Ovary (tissue), 9 donors: Measurements from ENCODE around the gene OR8S1. TPM values are rescaled to one million over a fixed set of nuclear protein-coding genes. Genes with fewer than 3 reads are reported as not detected.
"Not testable (repeated sequence)": the region's sequence is repeated elsewhere in the genome, so short reads cannot be mapped to it uniquely, and the experiment has no call there.

Source experiments
- DNase-seq, 5 donors: peaks; one replicate each; pipeline ENCODE4 v3.0.0-alpha.2; 2019 to 2020
- H3K27ac ChIP-seq, 2 donors: fragments of 200-600 bp; one replicate each; pipeline versions ENCODE4 v1.5.1 to v1.8.0; 2019 to 2022
- H3K27me3 ChIP-seq: fragments of 200-600 bp; one replicate; pipeline ENCODE4 v1.8.0; 2022
- H3K36me3 ChIP-seq: fragments of 200-600 bp; sonication (generic); one replicate; pipeline ENCODE4 v1.5.1; 2019
- H3K4me1 ChIP-seq: one replicate; pipeline ENCODE4 v1.8.1; 2013; ENCODE audit warnings: mild to moderate bottlenecking, moderate library complexity; ENCODE audit not compliant: insufficient read depth
- H3K4me3 ChIP-seq: fragments of 200-600 bp; sonication (generic); one replicate; pipeline ENCODE4 v1.5.1; 2017
- H3K9me3 ChIP-seq, 2 donors: fragments of 200-600 bp in 1 of 2; sonication (generic) in 1 of 2; one replicate each; pipeline versions ENCODE4 v1.5.1 to v1.8.1; 2013 to 2019; ENCODE audit warnings: mild to moderate bottlenecking in 1 of 2, moderate library complexity in 1 of 2
- CTCF ChIP-seq, 3 donors: fragments of 450-650 bp in 2 of 3; fragments of 200-600 bp in 1 of 3; IDR thresholded peaks; one replicate each; pipeline versions ENCODE4 v1.5.1 to v1.8.0; 2016 to 2022; ENCODE audit warnings: antibody characterized with exemption in 3 of 3, mild to moderate bottlenecking in 1 of 3
- EP300 ChIP-seq: sonication (generic); formaldehyde crosslinking; IDR thresholded peaks from one replicate; pipeline ENCODE4 v1.6.1; 2017; ENCODE audit warnings: antibody characterized with exemption
- POLR2A ChIP-seq: fragments of 450-650 bp; IDR thresholded peaks from one replicate; pipeline ENCODE4 v1.6.1; 2017; ENCODE audit warnings: antibody characterized with exemption, mild to moderate bottlenecking, moderate library complexity
- WGBS, 3 donors: extraction: QIAGEN DNeasy Blood & Tissue Kit in 1 of 3; methylation state at CpG; one replicate each; pipeline versions ENCODE4 v1.1.5 to v1.1.7; 2013 to 2017; 5-methylcytosine and 5-hydroxymethylcytosine counted together
- intact Hi-C, 4 donors: fragments of 100-400 bp; cut with DNase I; formaldehyde crosslinking; loops; one replicate each; pipeline versions ENCODE4 v1.11.0 to v1.15.1; 2022 to 2023
- polyA plus RNA-seq, 2 donors: library from polyadenylated mRNA; stranded (reverse); fragments of 200-250 nt in 1 of 2; fragments of 350-450 nt in 1 of 2; fragmentation: Illumina TruSeq in 1 of 2; extraction: RNeasy Lipid Tissue Mini Kit (QIAGEN cat#74804) in 1 of 2; gene quantifications; one replicate each; pipeline ENCODE4 v1.2.3, GENCODE V29; 2013 to 2014
- total RNA-seq, 7 donors: library from RNA; depleted of rRNA in 2 of 7; stranded (reverse); fragments of >200 nt in 2 of 7; fragmentation: NEBNext Ultra II Directional in 3 of 7; extraction: Animal tissue kit (Norgen Biotek cat#: 25700) in 3 of 7; gene quantifications; one replicate each; pipeline versions ENCODE4 v1.1.0 to v1.2.4, GENCODE V29; 2016 to 2023
- donor health status: DM: no; HTN: no; CAD: no; lungs with moderate emphysema.
- donor health status: DM: no; HTN: no; CAD: no.
- donor health status: Bipolar disorder and iron deficiency.
- donor health status: DM: yes; HTN: yes; CAD: no.
- donor health status: DM: no; HTN: no; CAD: no.
- donor health status: DM: yes; HTN: yes; CAD: no.

The OR8S1 gene
- total and polyA plus RNA-seq, 9 donors: 0.63 TPM; not detected in 8

GRCh38 chr12:48510111-48510510 is 15.3 kb upstream of the OR8S1 start:
- Histone ChIP-seq H3K36me3 (no peaks in the 10 kb centered on the region), H3K9me3 (peaks cover 0 to 3% of the 10 kb centered on the region in 2 donors), H3K27ac (no peak overlapping the region), H3K4me1 (no peaks in the 10 kb centered on the region), H3K27me3 (no peaks in the 10 kb centered on the region), H3K4me3 (no peak overlapping the region)
- DNase-seq: no peak
- TF ChIP-seq POLR2A (no peak), EP300 (no peak), CTCF (IDR thresholded peaks at IDR 0.05) (no peak)
- intact Hi-C loops: no loop called here
- 31 to 32% (median 31%) methylated on average over 1 of the region's 1 CpG for WGBS, 3 donors

GRCh38 chr12:48512855-48513254 is 12.6 kb upstream of the OR8S1 start:
- DNase-seq: no peak
- Histone ChIP-seq H3K9me3 (peaks cover 0 to 3% of the 10 kb centered on the region in 2 donors), H3K4me3 (no peak overlapping the region), H3K27ac (no peak overlapping the region), H3K36me3 (no peaks in the 10 kb centered on the region), H3K27me3 (no peaks in the 10 kb centered on the region), H3K4me1 (no peaks in the 10 kb centered on the region)
- WGBS, 3 donors: 58 to 70% (median 61%) methylated on average over 2 of the region's 2 CpGs
- intact Hi-C loops: no loop called here
- TF ChIP-seq POLR2A: no peak
- TF ChIP-seq CTCF (IDR thresholded peaks at IDR 0.05): no peak
- TF ChIP-seq EP300: no peak

DNA sequence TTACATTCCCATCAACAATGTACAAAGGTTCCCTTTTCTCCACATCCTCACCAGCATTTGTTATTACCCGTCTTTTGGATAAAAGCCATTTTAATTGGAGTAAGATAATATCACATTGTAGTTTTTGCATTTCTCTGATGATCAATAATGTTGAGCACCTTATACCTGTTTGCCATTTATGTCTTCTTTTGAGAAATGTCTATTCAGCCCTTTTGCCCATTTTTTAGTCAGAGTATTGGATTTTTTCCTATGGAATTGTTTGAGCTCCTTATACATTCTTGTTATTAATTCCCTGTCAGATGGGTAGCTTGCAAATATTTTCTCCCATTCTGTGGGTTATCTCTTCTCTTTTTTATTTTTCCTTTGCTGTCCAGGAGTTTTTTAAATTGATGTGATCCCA is 10.7 kb upstream of the OR8S1 start:
- no peaks in the 10 kb centered on the region for H3K27me3 ChIP-seq
- DNase-seq: no peak
- no peak overlapping the region for H3K27ac ChIP-seq
- TF ChIP-seq POLR2A: no peak
- no peak for TF ChIP-seq EP300
- TF ChIP-seq CTCF (IDR thresholded peaks at IDR 0.05): no peak
- no peaks in the 10 kb centered on the region for H3K4me1 ChIP-seq
- 87 to 89% (median 88%) methylated on average over 1 of the region's 1 CpG for WGBS, 3 donors
- H3K4me3 ChIP-seq: no peak overlapping the region
- H3K9me3 ChIP-seq: no peaks in the 10 kb centered on the region
- H3K36me3 ChIP-seq: no peaks in the 10 kb centered on the region
- intact Hi-C loops: no loop called here

DNA sequence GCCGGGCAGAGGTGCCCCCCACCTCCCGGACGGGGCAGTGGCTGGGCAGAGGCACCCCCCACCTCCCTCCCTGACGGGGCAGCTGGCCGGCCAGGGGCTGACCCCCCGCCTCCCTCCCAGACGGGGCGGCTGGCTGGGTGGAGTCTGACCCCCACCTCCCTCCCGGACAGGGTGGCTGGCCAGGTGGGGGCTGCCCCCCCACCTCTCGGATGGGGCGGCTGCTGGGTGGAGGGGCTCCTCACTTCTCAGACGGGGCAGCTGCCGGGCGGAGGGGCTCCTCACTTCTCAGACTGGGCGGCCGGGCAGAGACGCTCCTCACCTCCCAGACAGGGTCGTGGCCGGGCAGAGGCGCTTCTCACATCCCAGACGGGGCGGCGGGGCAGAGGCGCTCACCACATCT is 5.1 kb upstream of the OR8S1 start:
- intact Hi-C loops: not testable (repeated sequence)

DNA sequence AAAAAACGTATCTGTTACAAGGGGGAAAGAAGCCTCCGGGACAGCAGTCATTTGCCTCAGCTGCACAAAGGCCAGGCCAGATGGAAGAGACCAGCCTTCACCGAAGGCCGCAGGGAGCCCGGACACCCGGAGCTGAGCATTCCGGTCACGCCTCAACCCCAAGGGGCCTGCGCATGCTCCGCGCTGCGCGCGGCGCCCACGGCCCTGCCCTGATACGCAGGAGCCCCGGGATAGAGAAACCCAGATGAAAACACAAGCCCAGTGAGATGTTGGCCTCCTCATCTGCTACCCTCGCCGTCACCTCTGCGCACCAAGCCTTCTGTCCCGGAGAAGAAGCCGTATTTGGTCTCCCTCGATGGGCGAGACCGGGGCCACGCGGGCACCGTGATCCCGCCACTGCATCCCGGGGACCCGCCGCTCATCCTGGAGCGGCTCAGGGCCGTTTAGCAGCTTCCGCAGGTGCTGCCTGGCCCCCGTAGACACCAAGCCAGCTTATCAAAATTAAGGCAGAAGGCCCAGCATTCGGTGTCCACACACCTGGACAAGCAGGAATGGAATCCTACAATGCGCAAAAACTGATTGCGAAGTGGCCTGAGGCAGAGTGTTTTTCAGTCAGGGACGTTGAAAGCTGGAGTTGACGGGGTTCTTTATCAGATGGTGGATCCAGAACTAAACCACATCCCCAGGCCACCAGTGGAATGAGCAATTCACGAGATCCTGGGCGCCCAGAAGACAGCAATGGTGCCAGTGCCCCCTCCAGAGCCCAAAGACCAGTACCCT is 2.6 kb downstream of the OR8S1 start:
- TF ChIP-seq CTCF (IDR thresholded peaks at IDR 0.05): no peak
- TF ChIP-seq POLR2A: no peak
- no peak for TF ChIP-seq EP300
- H3K4me3 ChIP-seq: no peak overlapping the region
- H3K27me3 ChIP-seq: no peaks in the 10 kb centered on the region
- intact Hi-C loops: no loop called here
- no peak overlapping the region for H3K27ac ChIP-seq
- H3K4me1 ChIP-seq: no peaks in the 10 kb centered on the region
- H3K36me3 ChIP-seq: no peaks in the 10 kb centered on the region
- DNase-seq: no peak
- 92% methylated on average over 44 of the region's 44 CpGs for WGBS, 3 donors
- H3K9me3 ChIP-seq: no peaks in the 10 kb centered on the region

More for the DNA sequence above, 5.1 kb upstream of the OR8S1 start:
- not testable (repeated sequence) for H3K4me1 ChIP-seq, H3K36me3 ChIP-seq, H3K4me3 ChIP-seq, H3K27me3 ChIP-seq, DNase-seq, H3K27ac ChIP-seq, H3K9me3 ChIP-seq
- WGBS, 3 donors: 85 to 90% (median 89%) methylated on average over 20 to 24 of the region's 24 CpGs
